ENCODE results near the gene RABGAP1L.

GRCh38 chr1:174815036-174815435 lies 655.7 kb downstream of the RABGAP1L start:
- TF ChIP-seq EP300 (IDR thresholded peaks at IDR 0.05) (no peak), POLR2A (IDR thresholded peaks at IDR 0.05) (no peak)
